Fibroblast of upper back skin (primary cell): ENCODE measurements around the gene MCM5.

ENCODE experiments used
- DNase-seq: peaks from one replicate; pipeline ENCODE4 v3.0.0-alpha.2; 2013

MCM5 gene

GRCh38 chr22:35404176-35404575 lies 4.2 kb downstream of the MCM5 start:
- no peak for DNase-seq

- no peak for DNase-seq
Observed at GRCh38 chr22:35406443-35406842, 6.5 kb downstream of the MCM5 start.

GRCh38 chr22:35407362-35407761 lies 7.4 kb downstream of the MCM5 start:
- DNase-seq = no peak

DNA sequence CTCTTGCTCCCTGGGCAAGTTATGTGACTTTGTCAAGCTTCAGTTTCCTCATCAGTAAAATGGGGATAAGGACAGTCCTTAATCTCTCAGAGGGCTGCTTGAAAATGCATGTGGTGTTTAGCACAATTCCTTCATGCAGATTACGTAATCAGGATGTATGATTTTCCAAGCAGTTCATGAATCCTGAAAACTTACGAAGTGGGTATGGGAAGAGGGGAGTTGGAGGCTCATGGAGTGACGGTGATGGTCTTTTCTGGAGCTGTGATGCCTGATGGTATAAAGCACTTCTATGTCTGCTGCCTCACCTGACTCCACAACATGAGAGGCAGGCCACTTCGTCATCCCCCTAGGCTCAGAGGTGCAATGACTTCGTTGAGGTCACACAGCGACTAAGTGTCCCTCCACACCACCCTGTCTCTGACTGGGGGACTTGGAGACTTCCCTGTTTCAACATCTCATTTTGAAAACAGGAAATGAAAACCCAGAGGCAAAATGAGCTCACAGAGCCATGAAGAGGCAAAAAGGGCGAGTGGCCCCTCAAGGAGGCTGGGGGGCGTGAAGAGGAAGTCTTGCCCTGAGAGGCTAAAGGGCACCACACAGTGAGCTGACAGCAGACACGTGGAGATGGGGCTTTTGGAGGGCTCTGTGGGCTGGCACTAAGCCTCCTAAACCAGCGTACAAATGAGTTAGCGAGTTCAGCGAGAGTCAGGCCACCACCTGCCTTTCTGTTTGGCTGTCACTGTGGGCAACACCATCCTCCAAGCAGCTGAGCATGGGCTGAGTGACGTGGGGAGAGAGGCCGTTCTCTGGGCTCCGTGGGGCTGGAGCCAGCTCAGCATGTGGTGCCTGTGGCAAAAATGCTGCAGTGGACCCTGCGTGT lies 10.1 kb downstream of the MCM5 start:
- DNase-seq = no peak

DNA sequence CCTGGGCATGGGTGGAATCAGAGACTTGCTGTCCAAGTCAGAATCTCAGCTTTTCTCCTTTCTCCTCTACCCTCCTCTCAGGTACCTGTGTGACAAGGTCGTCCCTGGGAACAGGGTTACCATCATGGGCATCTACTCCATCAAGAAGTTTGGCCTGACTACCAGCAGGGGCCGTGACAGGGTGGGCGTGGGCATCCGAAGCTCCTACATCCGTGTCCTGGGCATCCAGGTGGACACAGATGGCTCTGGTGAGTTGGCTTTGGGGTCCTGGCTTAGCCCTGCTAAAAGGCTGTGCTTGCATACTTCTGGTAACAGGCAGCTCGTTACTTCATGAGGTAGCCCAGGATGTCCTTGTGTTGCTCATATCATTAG lies 10.7 kb downstream of the MCM5 start:
- no peak for DNase-seq

DNA sequence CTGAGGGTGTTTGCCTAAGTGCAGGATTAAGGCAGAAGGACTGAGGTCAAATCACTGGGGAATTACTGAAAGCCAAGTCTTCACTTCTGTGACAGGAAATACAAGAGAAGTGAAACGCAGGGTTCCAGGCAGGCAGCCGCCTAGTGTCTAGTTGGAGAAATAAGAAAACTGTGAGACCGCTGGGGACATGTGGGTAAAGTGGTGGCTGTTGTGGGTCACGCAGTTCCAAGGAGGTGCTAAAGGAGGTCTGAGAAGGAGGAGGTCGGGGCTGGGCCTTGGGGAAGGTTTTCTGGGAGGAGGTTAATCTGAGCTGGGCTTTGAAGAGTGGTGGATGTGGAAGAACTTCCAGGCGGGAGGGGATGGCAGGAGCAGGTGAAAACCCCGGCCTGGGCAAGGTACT lies 11.2 kb downstream of the MCM5 start:
- DNase-seq = no peak

DNA sequence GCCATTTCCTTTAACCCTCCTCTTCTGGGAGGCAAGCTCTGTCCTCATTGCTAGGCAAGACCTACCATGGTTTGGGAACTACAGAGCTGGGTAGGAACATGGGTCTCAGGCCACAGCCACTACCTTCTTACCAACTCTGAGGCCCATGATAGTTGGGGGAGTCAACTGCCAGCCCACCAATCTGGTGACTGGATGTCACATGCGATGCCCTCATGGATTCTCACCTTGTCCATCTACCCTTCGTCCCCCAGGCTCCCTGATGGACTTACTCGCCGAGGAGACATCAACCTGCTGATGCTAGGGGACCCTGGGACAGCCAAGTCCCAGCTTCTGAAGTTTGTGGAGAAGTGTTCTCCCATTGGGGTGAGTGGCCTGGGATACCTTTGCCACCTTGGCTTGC lies 13.7 kb downstream of the MCM5 start:
- no peak for DNase-seq

GRCh38 chr22:35417606-35418005 lies 17.7 kb downstream of the MCM5 start:
- DNase-seq = no peak

DNA sequence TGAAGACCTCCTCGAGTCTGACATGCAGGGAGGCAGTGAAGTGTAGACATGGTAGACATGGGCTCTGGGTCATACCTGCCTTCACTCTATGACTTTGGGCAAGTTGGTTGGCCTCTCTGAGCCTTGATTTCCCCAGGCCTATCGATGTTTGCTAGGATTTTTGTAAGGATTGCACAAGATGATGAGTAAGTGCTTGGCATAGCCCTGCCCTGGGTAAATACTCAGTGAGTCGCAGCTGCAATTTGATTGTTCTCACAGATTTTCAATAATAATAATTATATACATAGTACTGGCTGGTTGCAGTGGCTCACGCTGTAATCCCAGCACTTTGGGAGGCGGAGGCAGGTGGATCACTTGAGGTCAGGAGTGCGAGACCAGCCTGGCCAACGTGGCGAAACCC lies 18.1 kb downstream of the MCM5 start:
- no peak for DNase-seq

GRCh38 chr22:35418731-35419130 lies 18.8 kb downstream of the MCM5 start:
- DNase-seq = no peak

GRCh38 chr22:35419756-35420155 lies 19.8 kb downstream of the MCM5 start:
- DNase-seq = no peak

DNA sequence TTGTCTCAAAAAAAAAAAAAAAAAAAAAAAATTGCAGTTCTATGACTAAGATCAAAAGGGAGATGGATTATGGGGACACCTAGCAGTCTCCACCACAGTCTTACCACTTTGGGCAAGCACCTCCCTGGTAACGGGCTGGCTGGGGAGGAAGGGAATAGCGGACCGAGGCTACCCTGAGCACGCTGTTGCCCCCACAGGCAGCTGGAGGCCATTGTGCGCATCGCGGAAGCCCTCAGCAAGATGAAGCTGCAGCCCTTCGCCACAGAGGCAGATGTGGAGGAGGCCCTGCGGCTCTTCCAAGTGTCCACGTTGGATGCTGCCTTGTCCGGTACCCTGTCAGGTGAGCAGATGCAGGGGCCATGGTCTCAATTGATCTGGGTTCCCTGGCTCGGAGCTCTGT lies 21.2 kb downstream of the MCM5 start:
- DNase-seq = no peak

GRCh38 chr22:35422145-35422544 lies 22.2 kb downstream of the MCM5 start:
- DNase-seq = no peak

DNA sequence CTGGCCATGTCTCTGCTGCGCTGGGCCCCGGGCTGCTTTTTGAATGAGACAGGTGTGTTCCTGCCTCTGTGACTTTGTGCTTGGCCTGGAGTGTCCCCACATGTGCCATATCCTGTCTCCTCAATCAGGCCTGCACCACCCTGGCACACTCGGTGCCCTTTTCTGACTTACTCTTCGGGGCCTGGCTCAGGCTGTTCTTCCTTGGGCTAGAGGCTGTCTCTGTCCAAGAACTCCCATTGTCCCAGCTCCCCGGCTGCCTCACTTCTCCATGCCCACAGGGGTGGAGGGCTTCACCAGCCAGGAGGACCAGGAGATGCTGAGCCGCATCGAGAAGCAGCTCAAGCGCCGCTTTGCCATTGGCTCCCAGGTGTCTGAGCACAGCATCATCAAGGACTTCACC lies 23.0 kb downstream of the MCM5 start:
- no peak for DNase-seq

- DNase-seq = no peak
Observed at GRCh38 chr22:35424081-35424480, 24.1 kb downstream of the MCM5 start.

DNA sequence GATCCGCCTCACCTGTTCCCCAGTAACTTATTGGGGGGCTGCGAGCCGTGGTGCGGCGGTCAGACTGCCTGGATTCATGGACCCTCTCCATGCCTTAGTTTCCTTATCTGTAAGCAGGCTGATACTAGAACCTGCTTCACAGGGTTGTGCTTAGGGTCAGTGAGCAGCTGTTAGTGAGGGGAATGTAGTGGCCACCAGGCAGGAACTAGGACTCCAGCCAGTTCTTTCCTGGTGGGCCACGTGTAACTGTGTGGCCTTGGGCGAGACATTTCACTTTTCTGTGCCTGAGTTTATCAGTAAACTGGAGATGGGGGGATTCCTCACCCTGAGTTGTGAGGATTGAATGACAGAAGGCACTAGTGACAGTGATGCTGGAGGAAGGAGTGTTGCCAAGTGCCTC lies 24.8 kb downstream of the MCM5 start:
- no peak for DNase-seq

- DNase-seq = no peak
Observed at GRCh38 chr22:35425546-35425945, 25.6 kb downstream of the MCM5 start.

DNA sequence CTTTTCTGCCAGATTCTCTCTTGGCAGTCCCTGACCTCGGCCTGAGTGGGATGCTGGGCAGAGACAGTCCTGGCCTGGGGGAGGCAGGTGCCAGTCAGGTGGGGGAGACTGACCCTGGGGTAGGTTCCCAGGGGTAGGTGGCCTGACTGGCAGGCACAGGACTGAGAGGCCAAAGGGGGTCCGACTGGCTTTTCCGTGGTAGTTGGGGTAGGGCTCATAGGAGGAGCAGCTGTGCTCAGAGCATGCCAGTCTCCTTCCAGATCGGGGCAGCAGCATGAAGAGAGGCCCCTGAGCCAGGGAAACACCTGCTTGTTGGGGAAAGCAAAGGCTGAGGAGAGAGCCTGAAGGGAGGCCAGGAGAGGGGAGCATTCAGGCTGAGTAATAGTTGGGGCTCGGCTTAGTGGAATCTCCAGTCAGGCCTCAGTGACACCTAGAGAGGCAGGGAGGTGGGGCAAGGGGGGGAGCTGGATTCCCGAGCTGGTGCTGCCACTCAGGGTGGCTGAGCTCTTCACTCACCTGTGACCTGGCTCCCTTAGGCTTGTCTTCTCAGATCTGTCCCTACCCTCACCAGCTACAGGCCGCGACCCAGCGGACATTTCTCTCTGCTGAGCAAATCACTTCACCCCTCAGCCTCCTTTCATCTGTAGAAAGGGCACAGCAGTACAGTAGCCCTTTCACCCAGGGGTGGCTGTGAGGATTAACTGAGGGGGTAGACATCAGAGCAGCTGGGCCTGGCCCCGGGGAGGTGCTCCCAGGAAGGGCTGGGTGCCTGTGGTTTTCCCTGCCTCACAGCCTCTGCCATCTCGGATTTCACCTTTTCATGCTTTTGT lies 26.2 kb downstream of the MCM5 start:
- DNase-seq = peak; percentile 33

GRCh38 chr22:35426801-35427140 lies 26.8 kb downstream of the MCM5 start:
- DNase-seq = no peak

- DNase-seq = peak; percentile 89
Observed at GRCh38 chr22:35430897-35431322, 31.0 kb downstream of the MCM5 start.

GRCh38 chr22:35431483-35432227 lies 31.7 kb downstream of the MCM5 start:
- no peak for DNase-seq

DNA sequence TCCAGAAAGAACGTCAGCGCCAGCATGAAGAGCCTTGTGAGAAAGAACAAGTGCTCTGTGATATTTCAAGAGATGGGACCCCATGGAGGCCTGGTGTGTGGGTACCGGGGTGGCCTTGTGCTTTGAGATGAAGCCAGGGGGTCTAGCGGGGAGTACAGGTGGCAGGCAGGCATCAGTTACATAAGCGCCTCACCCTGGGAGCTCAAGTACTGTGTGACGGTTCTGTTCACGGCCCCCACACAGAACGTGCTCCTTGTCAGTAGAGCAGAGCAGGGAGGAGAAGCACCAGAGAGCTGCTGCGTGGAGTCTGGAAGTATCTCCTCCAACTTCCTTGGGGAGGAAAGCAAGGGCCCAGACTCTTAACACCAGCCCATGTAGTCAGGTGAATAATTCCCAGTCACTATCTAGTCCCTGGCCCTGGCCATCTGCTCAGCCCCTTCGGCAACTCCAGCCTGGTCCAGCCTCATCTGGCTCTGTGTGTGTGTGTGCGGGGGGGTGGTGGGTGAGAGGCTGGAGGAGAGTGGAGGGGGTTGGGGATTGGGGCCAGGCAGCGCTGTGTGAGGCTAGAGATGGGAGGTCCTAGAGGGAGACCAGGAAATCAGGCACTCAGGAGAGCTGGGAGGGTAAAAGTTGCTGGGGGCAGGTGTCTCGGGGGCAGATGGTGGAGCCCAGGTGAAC lies 32.4 kb downstream of the MCM5 start:
- no peak for DNase-seq
